Measurements from ENCODE around the gene PLCB2.

- TF ChIP-seq SUZ12 (IDR thresholded peaks at IDR 0.05; ENCODE audit: extremely low read depth, insufficient read depth, insufficient read length), result no peak
- TF ChIP-seq YY1 (IDR thresholded peaks at IDR 0.05; ENCODE audit: insufficient read depth, insufficient read length), result no peak
- no peak for TF ChIP-seq ZNF274 (IDR thresholded peaks at IDR 0.05; ENCODE audit: low read depth, low read length)
Measured at GRCh38 chr15:40290545-40290917, 17.2 kb downstream of the PLCB2 start.
